Uterus (tissue), 2 donors: ENCODE measurements around the gene RFX4.

Experiments
- CTCF ChIP-seq, 4 experiments: fragments of 200-600 bp in 2 of 4; fragments of 450-650 bp in 2 of 4; sonication (generic) in 2 of 4; IDR thresholded peaks; one replicate each; pipeline ENCODE4 v1.5.1; 2016 to 2019; ENCODE audit warnings: antibody characterized with exemption in 4 of 4, mild to moderate bottlenecking in 2 of 4, moderate library complexity in 1 of 4
- POLR2A ChIP-seq, 2 donors: fragments of 450-650 bp; IDR thresholded peaks; one replicate each; pipeline ENCODE4 v1.6.1; 2016; ENCODE audit warnings: antibody characterized with exemption in 2 of 2, mild to moderate bottlenecking in 1 of 2, moderate library complexity in 1 of 2

- TF ChIP-seq POLR2A (IDR thresholded peaks at IDR 0.05) (no peak), CTCF (IDR thresholded peaks at IDR 0.05) (no peak)
Observed at GRCh38 chr12:106599302-106599701, 16.5 kb downstream of the RFX4 start.
